HL-60 (cell line): Measurements from ENCODE around the gene CYB561D2.

Experiments
- GABPA ChIP-seq: IDR thresholded peaks from 2 replicates; pipeline ENCODE4 v1.6.1; 2012; ENCODE audit warnings: low read depth
- POLR2AphosphoS5 ChIP-seq: IDR thresholded peaks from 2 replicates; pipeline ENCODE4 v1.6.1; 2012; ENCODE audit warnings: low read depth
- SPI1 ChIP-seq: IDR thresholded peaks from 2 replicates; pipeline ENCODE4 v1.6.1; 2012; ENCODE audit warnings: low read depth, mild to moderate bottlenecking, borderline replicate concordance
- TF ChIP-seq, protein P1 (sequence below): IDR thresholded peaks from one replicate; pipeline ENCODE4 v1.5.1; 2011; ENCODE audit warnings: low read length, control low read depth, inconsistent platforms; ENCODE audit not compliant: insufficient read depth
- TF ChIP-seq, protein P2 (sequence below): IDR thresholded peaks from 2 replicates; pipeline ENCODE4 v1.6.1; 2012; ENCODE audit warnings: low read depth; ENCODE audit not compliant: insufficient replicate concordance

DNA sequence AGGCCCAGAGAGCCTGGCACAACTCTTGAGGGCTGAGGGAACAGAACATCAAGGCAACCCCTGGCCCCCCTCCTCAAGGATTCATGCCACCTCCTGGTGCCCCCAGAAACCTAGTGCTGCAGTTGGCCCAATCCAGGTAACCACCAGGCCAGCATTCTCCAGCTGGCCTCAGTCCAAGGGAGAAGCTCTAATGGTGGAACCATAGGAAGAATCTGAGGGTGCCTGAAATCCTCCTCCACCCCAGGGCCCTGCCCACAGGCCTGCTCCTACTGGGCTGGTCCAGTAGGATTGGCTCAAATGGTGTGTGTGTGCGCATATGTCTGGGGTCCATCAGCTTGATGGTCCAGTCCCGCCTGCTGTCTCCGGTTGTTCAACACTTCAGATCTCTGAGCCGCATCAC lies 35.8 kb upstream of the CYB561D2 start:
- TF ChIP-seq, protein P1, sequence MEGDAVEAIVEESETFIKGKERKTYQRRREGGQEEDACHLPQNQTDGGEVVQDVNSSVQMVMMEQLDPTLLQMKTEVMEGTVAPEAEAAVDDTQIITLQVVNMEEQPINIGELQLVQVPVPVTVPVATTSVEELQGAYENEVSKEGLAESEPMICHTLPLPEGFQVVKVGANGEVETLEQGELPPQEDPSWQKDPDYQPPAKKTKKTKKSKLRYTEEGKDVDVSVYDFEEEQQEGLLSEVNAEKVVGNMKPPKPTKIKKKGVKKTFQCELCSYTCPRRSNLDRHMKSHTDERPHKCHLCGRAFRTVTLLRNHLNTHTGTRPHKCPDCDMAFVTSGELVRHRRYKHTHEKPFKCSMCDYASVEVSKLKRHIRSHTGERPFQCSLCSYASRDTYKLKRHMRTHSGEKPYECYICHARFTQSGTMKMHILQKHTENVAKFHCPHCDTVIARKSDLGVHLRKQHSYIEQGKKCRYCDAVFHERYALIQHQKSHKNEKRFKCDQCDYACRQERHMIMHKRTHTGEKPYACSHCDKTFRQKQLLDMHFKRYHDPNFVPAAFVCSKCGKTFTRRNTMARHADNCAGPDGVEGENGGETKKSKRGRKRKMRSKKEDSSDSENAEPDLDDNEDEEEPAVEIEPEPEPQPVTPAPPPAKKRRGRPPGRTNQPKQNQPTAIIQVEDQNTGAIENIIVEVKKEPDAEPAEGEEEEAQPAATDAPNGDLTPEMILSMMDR = no peak
- TF ChIP-seq POLR2AphosphoS5 (no peak), GABPA (no peak), SPI1 (no peak)
- TF ChIP-seq, protein P2, sequence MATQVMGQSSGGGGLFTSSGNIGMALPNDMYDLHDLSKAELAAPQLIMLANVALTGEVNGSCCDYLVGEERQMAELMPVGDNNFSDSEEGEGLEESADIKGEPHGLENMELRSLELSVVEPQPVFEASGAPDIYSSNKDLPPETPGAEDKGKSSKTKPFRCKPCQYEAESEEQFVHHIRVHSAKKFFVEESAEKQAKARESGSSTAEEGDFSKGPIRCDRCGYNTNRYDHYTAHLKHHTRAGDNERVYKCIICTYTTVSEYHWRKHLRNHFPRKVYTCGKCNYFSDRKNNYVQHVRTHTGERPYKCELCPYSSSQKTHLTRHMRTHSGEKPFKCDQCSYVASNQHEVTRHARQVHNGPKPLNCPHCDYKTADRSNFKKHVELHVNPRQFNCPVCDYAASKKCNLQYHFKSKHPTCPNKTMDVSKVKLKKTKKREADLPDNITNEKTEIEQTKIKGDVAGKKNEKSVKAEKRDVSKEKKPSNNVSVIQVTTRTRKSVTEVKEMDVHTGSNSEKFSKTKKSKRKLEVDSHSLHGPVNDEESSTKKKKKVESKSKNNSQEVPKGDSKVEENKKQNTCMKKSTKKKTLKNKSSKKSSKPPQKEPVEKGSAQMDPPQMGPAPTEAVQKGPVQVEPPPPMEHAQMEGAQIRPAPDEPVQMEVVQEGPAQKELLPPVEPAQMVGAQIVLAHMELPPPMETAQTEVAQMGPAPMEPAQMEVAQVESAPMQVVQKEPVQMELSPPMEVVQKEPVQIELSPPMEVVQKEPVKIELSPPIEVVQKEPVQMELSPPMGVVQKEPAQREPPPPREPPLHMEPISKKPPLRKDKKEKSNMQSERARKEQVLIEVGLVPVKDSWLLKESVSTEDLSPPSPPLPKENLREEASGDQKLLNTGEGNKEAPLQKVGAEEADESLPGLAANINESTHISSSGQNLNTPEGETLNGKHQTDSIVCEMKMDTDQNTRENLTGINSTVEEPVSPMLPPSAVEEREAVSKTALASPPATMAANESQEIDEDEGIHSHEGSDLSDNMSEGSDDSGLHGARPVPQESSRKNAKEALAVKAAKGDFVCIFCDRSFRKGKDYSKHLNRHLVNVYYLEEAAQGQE = no peak
